HG03103 (cell line): ENCODE measurements around the gene PAX2.

Experiments
- ATAC-seq: cut with Tn5 transposase; IDR thresholded peaks from one replicate; pipeline ENCODE4 v1.9.1; 2021; ENCODE audit warnings: low read depth; ENCODE audit not compliant: unreplicated experiment

Gene PAX2

DNA sequence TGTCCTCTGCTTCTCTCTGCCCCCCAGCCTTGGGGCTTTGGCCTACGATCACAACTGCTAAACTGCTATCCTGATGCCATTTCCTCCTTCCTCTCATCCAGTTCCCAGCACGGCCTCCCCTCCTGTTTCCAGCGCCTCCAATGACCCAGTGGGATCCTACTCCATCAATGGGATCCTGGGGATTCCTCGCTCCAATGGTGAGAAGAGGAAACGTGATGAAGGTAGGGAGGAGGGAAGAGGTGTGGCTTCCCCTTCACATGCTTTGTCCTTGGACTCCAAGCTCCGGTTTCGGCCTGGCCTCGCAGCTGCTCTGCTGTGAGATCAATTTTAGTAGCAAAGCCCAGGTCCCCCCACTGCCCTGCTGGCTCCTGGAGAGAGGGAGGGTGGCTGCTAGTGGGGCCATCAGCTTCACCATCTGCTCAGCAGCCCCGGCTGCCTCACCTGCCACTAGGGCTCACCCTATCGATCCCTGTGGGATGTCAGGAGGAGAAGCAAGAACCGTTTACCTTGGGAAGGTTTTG is 35.8 kb downstream of the PAX2 start:
- no peak for ATAC-seq

- no peak for ATAC-seq
Measured at GRCh38 chr10:100782461-100783244, 37.3 kb downstream of the PAX2 start.

GRCh38 chr10:100784126-100784525 is 38.7 kb downstream of the PAX2 start:
- no peak for ATAC-seq

GRCh38 chr10:100786591-100786990 is 41.2 kb downstream of the PAX2 start:
- no peak for ATAC-seq

GRCh38 chr10:100788002-100788903 is 42.9 kb downstream of the PAX2 start:
- no peak for ATAC-seq

- no peak for ATAC-seq
Measured at GRCh38 chr10:100790761-100791208, 45.4 kb downstream of the PAX2 start.

DNA sequence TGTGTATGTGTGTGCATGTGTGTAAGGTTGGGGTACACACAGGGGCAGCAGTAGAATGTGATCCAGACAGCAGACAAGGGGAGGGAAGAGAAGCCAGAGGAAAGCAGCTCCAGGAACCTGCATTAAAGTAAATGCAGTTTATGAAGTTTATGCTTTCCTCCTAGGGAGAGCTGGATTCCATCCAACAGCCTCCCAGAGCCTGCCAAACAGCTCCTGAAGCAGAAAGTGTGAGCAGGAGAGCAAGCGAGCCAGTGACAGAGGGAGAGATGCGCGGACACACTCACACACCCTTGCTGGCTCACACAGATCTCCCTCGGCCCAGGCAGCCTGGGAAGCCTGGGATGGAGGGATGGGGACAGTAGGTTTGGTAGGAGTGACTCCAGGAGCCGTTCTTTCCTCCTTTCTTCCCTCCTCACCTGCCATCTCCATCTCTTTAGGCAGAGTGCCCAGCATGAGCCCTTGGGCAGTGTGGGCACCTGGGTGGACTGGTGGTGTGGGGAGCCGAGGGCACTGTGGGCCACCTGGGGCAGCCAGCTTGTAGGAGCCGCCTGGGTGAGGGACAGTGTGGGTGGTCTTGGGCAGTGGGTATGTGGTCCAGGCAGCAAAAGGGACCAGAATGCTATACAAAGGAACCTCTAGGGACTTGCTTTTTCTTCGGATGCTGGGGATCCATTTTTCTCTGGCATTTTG is 46.1 kb downstream of the PAX2 start:
- ATAC-seq, result no peak

DNA sequence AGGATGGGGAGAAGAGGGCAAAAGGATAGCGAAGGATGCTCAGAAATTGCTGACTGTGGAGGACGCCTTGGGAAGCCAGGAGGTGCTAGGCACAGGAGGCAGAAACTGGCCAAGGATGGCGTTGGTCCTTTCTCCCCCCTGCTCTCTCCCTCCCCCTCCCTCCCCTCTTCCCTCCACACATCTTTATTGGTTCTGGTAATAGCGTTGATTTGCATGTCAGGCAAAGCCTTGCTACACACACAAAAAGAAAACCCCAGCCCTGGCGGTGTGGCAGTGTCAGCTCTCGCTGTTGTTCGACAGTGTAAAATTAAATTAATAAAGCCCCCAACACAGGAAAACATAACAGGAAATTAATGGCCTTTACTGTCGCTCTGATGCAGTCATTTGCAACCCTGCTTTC is 47.2 kb downstream of the PAX2 start:
- ATAC-seq, result no peak

GRCh38 chr10:100793055-100793454 is 47.7 kb downstream of the PAX2 start:
- ATAC-seq, result no peak

GRCh38 chr10:100799881-100800280 is 54.5 kb downstream of the PAX2 start:
- no peak for ATAC-seq

DNA sequence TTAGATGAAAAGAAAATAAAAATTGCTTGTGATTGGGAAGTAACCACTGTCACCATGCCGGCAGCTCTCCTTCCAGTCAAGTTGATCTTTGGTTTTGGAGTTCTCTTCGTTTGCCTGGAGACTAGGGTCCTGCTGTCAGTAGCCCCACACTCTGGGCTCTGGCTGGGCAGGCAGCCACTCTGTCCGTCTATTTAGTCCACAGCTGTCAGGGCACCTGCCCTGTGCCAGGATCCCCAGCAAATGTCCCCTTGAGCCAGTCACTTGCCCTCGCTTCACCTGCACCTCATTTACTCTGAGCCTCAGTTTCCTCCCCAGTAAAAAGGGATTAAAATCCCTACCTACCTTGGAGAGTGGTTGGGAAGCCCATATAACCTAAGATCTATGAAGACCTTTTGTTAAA is 55.5 kb downstream of the PAX2 start:
- ATAC-seq, result no peak

- no peak for ATAC-seq
Measured at GRCh38 chr10:100802196-100802595, 56.8 kb downstream of the PAX2 start.

DNA sequence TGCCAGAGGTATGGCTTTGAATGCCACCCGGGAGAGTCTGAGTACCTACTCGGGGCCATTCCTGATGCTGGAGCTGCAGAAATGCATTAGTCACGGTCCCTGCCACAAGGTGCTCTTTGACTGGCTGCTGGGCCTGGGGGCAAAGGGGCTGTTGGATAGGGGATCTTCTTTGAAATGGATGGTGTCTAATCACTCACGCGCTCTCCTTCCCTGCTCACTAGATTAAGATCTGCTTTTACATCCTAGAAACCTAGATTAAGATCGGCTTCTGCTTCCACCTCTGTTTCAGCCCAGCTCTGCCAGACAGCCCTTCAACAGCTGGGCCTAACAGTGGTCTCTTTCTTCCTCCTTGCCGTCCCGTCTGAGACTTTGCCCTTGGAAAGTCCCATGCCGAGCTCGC is 57.2 kb downstream of the PAX2 start:
- ATAC-seq, result no peak

DNA sequence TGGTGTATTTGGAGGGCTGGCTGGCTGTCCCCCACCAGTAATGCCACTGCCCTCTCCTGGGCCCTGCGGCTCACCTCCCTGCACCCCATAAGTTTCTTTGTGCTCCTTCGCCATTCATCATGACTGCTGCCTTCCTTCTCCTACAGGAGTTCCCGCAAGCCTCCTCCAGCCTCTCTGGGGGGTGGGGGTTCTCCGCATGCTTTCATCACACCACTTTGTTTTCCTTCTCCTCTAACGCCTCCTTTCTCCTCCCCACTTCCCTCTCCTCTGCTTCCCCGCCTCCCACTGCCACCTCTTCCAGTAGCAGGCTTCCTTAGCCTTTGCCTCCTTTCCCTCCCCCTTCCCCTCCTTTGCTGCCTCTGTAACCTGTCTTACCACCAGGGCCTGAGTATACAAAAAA is 58.1 kb downstream of the PAX2 start:
- ATAC-seq, result no peak

GRCh38 chr10:100803908-100804307 is 58.5 kb downstream of the PAX2 start:
- ATAC-seq, result no peak

- no peak for ATAC-seq
Measured at GRCh38 chr10:100805543-100806355, 60.4 kb downstream of the PAX2 start.

DNA sequence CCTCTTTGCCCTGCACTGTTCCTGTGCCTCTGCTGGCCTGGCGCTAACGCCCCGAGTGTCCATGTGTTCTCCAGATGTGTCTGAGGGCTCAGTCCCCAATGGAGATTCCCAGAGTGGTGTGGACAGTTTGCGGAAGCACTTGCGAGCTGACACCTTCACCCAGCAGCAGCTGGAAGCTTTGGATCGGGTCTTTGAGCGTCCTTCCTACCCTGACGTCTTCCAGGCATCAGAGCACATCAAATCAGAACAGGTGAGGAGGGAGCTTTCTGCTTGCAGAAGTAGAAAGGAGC is 60.9 kb downstream of the PAX2 start:
- no peak for ATAC-seq

DNA sequence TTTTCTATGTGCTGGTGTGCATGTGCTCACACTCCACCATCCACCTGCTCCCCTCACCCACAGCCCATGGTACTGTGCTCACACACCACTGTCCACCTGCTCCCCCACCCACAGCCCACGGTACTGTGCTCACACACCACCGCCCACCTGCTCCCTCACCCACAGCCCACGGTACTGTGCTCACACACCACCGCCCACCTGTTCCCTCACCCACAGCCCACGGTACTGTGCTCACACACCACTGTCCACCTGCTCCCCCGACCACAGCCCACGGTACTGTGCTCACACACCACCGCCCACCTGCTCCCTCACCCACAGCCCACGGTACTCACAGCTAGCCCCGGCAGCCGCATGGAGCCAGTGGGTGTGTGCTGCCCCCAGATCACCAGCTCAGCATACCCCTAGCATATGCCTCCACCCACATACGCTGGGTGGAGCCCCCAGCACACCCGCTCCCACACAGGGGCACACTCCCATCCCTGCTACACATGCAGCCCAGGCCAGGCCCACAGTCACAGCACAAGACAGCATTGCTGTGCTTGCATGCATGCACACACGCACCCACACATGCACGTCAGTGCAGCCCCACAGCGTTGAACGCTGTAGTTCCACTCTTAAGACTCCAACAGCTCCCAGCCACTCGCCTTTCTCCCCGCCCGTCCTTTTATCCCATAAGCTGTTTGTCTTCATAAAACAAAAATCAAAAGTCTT is 62.0 kb downstream of the PAX2 start:
- no peak for ATAC-seq

- ATAC-seq, result no peak
Measured at GRCh38 chr10:100808876-100809275, 63.5 kb downstream of the PAX2 start.
